Measurements from ENCODE around the gene KLK3. TPM values are rescaled to one million over a fixed set of nuclear protein-coding genes. Genes with fewer than 3 reads are reported as not detected.

The KLK3 gene
- total and polyA plus RNA-seq, 2 experiments from 2014 or later = not detected

GRCh38 chr19:50821622-50822021 is 33.1 kb upstream of the KLK3 start:
- WGBS (ENCODE audit: low lambda C conversion rate, missing lambda C conversion rate) = 77% methylated on average over 8 of the region's 8 CpGs
- Histone ChIP-seq H3K9me2 (replicated peaks; ENCODE audit: insufficient read depth) (no peaks in the 10 kb centered on the region), H3K27me3 (peaks cover 46% of the 10 kb centered on the region), H3K4me3 (no peak overlapping the region), H3K27ac (no peak overlapping the region), H4K20me1 (ENCODE audit: insufficient read depth, poor library complexity, severe bottlenecking) (no peaks in the 10 kb centered on the region), H3K36me3 (replicated peaks; ENCODE audit: insufficient read depth, low read depth) (no peaks in the 10 kb centered on the region), H3K4me2 (no peak overlapping the region), H3K4me1 (ENCODE audit: insufficient read depth) (peaks cover 10% of the 10 kb centered on the region), H3K9me3 (ENCODE audit: low read depth) (no peaks in the 10 kb centered on the region), H2AFZ (no peak overlapping the region), H3K79me2 (no peaks in the 10 kb centered on the region)
- TF ChIP-seq EZH2 (IDR thresholded peaks at IDR 0.05; ENCODE audit: borderline replicate concordance) (no peak), EZH2phosphoT487 (IDR thresholded peaks at IDR 0.05; ENCODE audit: low read depth, severe bottlenecking, unreplicated experiment) (no peak), CTCF (IDR thresholded peaks at IDR 0.05; ENCODE audit: poor library complexity) (no peak)
- DNase-seq (ENCODE audit: low spot score) = no peak

GRCh38 chr19:50822661-50823208 is 32.0 kb upstream of the KLK3 start:
- DNase-seq (ENCODE audit: low spot score) = no peak
- no peaks in the 10 kb centered on the region for H3K9me2 ChIP-seq (replicated peaks; ENCODE audit: insufficient read depth)
- no peak overlapping the region for H3K4me2 ChIP-seq
- no peaks in the 10 kb centered on the region for H3K9me3 ChIP-seq (ENCODE audit: low read depth)
- H3K4me3 ChIP-seq = no peak overlapping the region
- no peak overlapping the region for H2AFZ ChIP-seq
- peaks cover 10% of the 10 kb centered on the region for H3K4me1 ChIP-seq (ENCODE audit: insufficient read depth)
- H3K79me2 ChIP-seq = no peaks in the 10 kb centered on the region
- H4K20me1 ChIP-seq (ENCODE audit: insufficient read depth, poor library complexity, severe bottlenecking) = no peaks in the 10 kb centered on the region
- TF ChIP-seq EZH2phosphoT487 (IDR thresholded peaks at IDR 0.05; ENCODE audit: low read depth, severe bottlenecking, unreplicated experiment) = no peak
- TF ChIP-seq EZH2 (IDR thresholded peaks at IDR 0.05; ENCODE audit: borderline replicate concordance) = no peak
- H3K36me3 ChIP-seq (replicated peaks; ENCODE audit: insufficient read depth, low read depth) = no peaks in the 10 kb centered on the region
- no peak overlapping the region for H3K27ac ChIP-seq
- WGBS (ENCODE audit: low lambda C conversion rate, missing lambda C conversion rate) = 75% methylated on average over 7 of the region's 7 CpGs
- peaks cover 40% of the 10 kb centered on the region for H3K27me3 ChIP-seq

GRCh38 chr19:50823389-50824042 is 31.2 kb upstream of the KLK3 start, which contains the start of gene KLK1:
Gene KLK1, minus strand, starts transcription at chr19:50823787. Its CDS starts 39 bp downstream, at chr19:50823748.
- no peak for DNase-seq (ENCODE audit: low spot score)
- Histone ChIP-seq H3K4me3 (no peak within 1 kb of the TSS), H3K4me1 (ENCODE audit: insufficient read depth) (peaks cover 10% of the 10 kb centered on the region)

More at GRCh38 chr19:50823389-50824042, 31.2 kb upstream of the KLK3 start, which contains the start of gene KLK1:
- peaks cover 33% of the 10 kb centered on the region for H3K27me3 ChIP-seq
- H3K36me3 ChIP-seq (replicated peaks; ENCODE audit: insufficient read depth, low read depth) = no peaks in the 10 kb centered on the region
- H3K27ac ChIP-seq = no peak within 1 kb of the TSS
- H3K9me2 ChIP-seq (replicated peaks; ENCODE audit: insufficient read depth) = no peaks in the 10 kb centered on the region
- no peaks in the 10 kb centered on the region for H3K9me3 ChIP-seq (ENCODE audit: low read depth)
- H4K20me1 ChIP-seq (ENCODE audit: insufficient read depth, poor library complexity, severe bottlenecking) = no peaks in the 10 kb centered on the region
- H3K4me2 ChIP-seq = no peak within 1 kb of the TSS
- WGBS (ENCODE audit: low lambda C conversion rate, missing lambda C conversion rate) = 67% methylated on average over 8 of the region's 14 CpGs
- H2AFZ ChIP-seq = no peak within 1 kb of the TSS
- no peaks in the 10 kb centered on the region for H3K79me2 ChIP-seq
- no peak for TF ChIP-seq CTCF (IDR thresholded peaks at IDR 0.05; ENCODE audit: poor library complexity)
- TF ChIP-seq EZH2 (IDR thresholded peaks at IDR 0.05; ENCODE audit: borderline replicate concordance) = no peak
- TF ChIP-seq EZH2phosphoT487 (IDR thresholded peaks at IDR 0.05; ENCODE audit: low read depth, severe bottlenecking, unreplicated experiment) = no peak

Measured in hepatocyte (in vitro differentiated cells).